GM21576 (cell line): Measurements from ENCODE around the gene PIK3R4.

Experiments
- ATAC-seq: cut with Tn5 transposase; IDR thresholded peaks from one replicate; pipeline ENCODE4 v1.9.1; 2021; ENCODE audit warnings: mild to moderate bottlenecking, moderate library complexity; ENCODE audit not compliant: unreplicated experiment

Gene PIK3R4

DNA sequence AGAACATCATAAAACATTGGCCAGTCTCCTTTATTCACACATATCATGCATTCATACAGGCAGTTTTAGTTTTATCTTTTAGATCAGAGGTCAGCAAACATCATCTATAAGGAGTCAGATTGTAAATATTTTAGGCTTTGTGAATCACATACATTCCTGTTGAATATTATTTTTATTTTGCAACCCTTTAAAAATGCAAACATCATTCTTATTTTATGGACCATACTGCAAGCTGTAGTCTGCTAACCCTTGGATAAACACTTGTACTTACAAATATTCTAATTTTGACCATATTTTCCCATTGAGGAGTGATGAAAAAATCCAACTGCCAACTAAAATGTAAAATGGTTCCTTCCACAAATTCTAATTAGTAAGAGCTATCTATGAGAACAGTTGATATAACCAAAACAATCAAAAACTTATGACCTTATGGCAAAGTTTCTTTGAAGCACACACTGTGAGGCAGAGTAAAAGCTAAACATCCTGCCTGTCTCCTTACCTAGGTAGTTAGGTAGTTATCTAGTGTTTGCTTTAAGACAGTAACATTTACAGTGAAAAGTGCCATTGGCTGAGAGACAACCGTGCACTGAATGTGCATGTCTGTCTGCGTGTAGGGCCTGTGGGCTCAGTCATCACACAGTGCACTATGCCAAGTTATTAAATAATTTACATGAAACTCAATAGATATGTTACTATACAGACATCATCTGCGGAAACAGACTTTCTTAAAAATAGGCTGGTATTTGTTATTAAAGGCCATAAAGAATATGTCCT lies 57.7 kb downstream of the PIK3R4 start:
- ATAC-seq = no peak

DNA sequence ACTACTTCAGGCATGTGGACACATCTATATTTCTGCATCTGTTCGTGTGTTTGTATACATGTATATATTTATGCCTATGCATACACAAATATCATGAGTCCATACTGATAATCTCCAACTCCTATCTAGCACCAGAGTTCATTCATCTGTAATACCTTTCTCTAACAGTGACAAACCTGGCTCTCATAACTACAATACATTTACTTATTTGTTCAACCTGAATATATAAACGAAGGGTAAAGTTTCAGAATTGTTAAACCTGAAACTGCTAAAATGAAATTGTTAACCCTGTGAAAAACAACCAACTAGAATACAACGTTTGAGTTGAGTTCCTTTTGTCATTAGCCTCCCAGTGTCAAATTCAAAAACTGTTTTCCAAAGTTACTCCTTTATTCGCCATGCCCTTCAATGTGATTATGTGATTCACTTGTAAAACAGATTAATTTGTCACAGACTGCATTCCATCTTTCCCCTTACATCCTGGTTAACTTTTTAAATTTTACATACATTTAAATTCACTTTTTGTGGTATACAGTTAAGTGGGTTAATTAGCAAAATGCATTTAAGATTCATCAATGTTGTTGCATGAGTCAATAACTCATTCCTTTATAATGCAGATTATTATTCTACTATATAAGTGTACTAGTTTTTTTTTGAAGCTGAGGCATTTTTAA lies 58.5 kb downstream of the PIK3R4 start:
- no peak for ATAC-seq

DNA sequence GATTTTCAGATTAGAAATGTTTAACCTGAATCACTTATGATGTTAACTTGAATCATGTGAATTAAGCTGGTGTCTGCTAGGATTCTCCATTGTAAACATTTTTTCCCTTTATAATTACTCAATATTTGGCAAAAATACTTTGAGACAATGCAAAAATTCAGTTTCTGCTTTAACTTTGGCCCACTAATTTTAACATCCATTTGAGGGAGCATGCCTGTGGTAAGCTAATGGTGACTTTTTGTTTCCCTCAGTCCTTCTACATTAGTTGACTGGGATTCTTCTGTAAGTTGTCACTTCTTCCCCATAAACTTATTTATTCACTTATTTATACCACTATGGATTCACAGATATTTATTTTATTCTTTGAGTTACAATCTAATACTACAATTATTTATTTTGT lies 59.3 kb downstream of the PIK3R4 start:
- ATAC-seq = no peak

DNA sequence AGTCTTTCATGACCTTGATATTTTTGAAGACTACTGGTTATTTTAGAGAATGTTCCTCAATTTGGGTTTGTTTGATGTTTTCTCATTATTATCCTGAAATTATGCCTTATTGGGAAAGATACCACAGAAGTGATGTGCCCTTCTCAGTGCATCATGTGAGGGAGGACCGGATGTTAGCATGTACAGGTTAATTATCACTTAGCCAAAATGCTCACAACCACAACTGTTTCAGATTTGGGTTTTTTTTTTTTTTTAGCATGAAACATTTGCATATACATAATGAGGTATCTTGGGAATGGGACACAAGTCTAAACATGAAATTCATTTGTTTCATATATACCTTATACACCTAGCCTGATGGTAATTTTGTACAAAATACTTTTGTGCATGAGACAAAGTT lies 59.8 kb downstream of the PIK3R4 start:
- no peak for ATAC-seq

DNA sequence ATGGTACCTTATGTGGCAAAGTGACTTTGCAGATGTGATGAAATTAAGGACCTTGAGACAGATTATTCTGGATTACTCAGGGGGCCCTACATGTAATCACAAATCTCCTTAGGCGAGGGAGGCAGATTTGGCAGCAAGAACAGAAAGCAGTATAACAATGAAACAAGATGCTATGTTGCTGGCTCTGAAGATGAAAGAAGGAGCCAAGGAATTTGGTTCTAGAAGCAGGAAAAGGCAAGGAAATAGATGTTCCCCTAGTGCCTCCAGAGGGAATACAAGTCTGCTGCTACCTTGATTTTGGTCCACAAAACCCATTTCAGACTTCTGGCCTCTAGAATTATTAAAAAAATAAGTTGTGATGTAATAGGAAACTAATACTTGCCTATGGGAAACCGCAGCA lies 64.5 kb downstream of the PIK3R4 start:
- ATAC-seq = no peak

DNA sequence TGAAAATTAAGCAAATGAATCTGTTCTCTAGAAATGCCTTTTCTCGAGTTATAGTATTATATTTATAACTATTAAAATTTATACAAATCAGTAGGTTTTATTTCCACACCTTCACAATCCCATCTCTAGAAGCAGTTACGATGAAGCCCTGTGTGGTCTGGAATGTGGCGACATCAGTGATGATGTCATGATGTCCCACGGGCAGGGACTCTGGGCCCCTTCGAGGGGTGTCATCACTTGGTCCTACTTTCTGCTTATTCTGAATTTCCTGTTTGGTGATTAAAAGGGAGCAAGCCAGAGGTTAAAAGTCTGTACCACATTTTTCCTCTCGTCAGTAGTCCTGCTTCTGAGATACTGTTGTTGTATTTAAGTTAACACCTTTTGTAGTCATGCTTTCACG lies 67.4 kb downstream of the PIK3R4 start:
- ATAC-seq = no peak

DNA sequence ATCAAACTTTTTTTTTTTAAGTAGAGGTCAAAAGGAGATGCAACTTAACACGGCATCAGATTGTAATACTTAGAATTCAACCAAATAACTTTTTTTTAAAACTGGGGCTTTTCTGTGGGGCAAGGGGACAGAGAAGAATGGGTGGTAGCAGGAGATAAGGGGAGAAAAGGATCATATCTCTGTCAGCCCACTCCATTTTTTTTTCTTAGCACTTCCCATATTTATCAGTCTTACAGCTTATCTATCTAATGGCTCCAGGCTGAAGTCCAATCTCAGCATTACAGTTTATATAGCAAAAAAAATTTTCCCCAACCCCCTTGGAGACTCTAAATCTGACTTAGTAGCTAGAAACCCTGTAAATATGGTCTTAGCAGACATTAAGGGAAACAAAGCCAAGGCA lies 69.3 kb downstream of the PIK3R4 start:
- no peak for ATAC-seq

DNA sequence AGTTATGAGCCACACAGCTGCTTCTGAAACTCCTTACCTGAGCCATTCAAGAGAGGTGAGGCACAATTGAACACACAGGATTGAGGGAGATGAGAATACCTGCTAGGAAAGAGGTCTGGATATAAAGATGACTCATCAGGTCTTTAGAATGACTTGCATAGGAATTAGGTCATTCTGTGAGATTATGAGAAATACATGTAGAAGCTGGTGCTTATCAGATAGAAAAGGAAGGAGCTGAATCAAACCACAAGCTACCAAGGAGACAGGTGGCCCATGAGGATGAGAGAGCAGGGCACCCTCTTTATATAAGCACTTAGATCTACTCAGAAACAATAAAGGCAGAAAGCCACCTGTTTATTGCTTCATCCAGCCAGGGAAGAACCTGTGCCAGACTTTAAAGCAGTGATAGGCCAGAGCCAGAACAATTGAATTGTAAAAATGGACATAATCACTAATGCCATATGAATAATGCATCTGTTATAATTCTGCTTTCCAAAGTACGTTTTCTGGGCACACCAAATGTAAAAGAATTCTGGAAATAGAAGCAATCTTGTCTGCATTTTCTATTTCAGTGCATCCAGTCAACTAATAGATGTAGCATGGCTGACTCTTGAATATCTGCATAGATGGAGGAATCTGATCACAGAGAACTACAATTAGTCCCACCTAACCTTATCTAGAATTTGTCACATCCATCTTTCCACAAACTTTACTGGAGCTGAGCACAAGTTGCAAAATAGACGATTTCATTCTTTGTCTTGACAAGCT lies 74.9 kb downstream of the PIK3R4 start:
- no peak for ATAC-seq

DNA sequence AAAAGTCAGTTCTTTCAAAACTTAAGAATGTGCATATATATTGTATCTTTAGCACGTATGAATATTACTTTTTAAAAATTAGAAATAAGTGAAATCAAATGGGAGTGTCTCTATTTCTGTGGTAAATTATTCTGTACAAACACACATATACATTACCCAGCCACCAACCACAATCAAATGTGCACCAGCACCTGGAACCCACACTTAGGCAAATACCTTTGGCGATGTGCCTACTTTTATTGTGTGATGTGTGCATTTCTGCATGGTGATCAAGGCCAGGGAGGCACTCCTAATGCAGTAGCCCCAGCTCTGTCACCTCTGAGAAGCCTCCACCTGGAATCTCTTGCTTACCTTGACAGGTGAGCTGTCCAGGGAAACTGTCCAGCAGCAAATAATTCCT lies 76.9 kb downstream of the PIK3R4 start:
- no peak for ATAC-seq

DNA sequence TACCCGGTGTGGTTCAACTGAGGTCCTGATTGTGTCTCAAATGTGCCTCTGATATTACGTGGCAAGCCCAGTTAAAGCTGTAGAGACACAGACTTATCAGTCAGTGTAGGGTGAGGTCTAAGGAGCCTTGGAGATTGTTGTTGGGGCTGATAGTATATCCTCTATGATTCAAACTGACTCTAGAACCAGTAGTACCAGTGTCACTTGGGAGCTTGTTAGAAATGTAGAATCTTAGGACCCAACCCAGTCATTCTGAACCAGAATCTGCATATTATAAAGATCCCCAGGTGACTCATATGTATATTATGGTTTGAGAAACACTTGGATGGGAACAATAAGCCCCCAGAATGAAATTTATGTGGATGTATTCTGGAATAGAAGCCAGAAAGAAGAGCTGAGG lies 83.5 kb downstream of the PIK3R4 start:
- no peak for ATAC-seq

DNA sequence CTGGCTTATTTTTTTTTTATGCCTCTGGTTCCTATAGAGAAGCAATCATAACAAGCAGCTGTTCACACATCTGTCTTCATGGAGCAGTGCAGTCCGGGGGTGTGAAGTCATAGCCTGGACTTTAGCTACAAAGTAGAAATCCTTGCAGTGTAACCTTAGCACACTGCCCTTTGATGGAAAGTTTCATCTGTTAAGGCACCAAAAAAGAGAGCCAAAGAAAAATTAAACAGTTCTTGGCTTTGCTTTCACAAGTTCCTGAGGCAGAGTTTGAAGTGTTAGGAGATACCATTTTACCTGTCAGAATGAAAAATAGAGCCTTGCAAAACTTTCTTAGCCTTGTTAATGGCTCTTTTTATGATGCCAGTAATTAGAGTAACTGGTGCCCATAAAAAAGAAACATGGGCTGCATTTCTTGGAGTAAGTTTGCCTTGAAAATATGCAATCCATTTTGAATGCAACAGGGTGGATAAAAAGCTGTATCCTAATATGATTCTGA lies 84.1 kb downstream of the PIK3R4 start:
- no peak for ATAC-seq

DNA sequence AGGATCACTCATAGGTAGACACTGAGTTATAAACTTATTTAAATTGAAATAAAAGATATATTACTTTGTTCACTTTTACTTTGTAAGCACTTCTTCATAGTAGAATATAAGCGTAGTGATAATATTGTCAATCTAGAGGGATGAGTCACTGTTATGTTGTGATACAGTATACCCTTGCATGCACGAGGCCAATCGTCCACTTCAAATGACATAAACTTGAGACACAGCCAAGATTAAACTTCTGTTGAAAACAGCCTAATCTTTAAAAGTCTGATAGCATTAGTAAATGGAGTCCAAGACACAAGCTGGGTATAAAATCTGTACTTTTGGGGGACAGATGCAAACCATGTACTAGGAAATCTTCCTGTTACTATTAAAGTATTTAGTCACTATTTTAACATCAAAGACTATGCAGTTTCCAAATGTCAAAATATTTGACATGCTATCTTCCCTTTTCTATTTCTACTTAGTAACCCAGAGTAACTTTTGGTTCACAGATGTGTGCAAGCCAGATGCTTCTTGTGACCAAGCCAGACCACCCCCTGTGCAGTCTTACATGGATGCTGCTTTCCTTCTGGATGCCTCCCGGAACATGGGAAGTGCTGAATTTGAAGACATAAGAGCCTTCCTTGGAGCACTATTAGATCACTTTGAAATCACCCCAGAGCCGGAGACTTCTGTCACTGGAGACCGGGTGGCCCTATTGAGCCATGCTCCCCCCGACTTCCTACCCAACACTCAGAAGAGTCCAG lies 85.3 kb downstream of the PIK3R4 start:
- no peak for ATAC-seq

DNA sequence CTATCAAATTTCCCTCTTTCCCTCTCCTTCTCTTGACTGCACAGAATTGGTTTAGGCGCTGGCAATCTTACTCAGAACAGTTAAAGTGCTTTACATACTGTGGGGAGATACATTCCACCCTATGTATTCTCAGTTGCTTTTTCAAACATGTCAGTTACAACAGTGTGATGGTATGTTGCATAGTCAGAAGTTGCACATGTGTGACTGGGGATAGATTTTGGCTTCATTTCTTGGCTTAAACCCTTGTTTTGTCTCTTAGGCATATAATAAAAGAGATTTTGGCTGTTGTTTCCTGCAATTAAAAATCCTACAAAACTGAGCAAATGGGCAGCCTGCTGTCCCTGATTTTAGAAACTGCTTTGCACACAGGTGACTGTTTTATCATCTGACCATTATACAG lies 86.7 kb downstream of the PIK3R4 start:
- no peak for ATAC-seq

DNA sequence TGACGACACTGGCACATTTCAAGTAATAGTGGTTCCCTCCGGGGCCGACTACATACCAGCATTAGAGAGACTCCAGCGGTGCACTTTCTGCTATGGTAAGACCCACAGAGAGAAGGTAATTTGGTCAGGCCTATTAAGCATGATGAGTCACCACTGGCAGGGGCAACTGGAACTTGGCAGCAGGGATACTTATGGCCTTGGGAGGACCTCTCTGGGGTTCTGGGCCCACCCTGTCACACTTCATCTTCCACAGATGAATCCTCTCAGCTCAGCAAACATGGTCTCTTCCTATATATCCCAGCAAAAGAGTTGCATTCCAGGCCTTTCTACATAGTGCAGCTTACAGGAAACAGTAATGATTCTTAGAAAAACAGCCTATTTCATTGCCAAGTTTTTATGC lies 88.0 kb downstream of the PIK3R4 start:
- no peak for ATAC-seq

DNA sequence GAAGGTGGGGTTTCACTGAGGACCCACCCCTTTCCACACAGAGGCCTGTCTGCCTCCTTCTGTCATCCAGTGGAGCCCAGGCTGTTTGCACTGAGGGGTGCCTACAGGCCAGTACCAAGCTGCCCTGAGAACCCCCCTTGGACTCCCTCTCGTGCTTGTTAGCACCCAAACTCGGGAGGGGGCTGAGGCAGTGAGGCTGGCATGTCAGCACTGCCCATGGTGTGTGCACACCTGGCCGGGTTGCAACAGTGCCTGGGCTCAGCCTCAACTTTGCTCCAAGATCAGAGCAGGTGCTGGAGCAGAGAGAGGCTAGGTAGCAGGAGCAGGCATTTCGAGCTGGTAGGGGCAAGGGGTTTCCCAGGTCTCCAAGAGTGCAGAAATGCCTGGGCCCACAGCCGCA lies 90.0 kb downstream of the PIK3R4 start:
- no peak for ATAC-seq

DNA sequence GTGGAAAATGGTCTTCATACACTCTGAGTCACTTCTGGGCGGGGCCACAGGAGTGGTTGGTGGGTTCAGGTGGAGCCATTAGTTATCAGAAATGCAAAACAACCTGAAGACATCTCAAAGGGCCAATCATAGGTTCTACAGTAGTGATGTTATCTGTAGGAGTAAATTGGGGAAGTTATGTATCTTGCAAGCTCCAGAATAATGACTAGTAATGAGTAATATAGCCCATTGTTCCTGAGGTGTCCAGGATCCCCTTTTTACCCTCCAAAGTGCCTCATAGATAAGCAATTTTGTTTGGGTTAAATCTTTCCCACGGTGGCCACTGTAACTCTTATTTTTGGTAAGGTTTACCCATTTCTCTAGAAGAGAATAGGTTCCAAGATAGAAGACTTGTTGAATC lies 91.7 kb downstream of the PIK3R4 start:
- ATAC-seq = no peak

DNA sequence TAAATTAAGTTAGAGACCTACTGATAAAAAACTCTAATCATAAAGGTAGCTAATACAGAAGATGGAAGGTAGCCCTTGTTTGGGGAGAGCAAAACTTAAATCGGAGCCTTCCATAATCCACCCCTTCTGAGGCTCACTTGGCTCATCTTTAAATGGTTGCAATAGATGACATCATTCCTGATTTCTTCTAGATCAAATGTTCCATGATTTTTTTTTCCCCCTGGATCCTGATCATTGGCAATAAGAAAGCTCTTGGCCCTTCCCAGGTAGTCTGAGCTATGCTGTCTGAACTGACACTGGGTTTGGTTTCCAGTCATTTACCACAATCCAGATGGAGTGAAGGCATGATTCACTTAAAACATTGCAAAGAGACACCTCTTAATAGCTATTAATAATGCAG lies 92.5 kb downstream of the PIK3R4 start:
- ATAC-seq = no peak

DNA sequence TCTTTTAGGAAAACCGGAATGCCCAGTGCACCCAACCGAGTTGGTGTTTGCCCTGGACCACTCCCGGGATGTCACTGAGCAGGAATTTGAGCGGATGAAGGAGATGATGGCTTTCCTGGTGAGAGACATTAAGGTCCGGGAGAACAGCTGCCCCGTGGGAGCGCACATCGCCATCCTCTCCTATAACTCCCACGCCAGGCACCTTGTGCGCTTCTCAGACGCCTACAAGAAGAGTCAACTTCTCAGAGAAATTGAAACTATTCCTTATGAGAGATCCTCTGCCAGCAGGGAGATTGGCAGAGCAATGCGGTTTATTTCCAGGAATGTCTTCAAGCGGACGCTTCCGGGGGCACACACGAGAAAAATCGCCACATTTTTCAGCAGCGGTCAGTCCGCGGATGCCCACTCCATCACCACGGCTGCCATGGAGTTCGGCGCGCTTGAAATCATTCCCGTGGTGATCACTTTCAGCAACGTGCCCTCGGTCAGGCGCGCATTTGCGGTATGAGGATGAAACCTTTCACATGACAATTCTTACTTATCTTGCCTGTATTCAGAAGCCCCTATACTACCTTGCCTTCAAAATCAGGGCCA lies 97.5 kb downstream of the PIK3R4 start:
- ATAC-seq = no peak

DNA sequence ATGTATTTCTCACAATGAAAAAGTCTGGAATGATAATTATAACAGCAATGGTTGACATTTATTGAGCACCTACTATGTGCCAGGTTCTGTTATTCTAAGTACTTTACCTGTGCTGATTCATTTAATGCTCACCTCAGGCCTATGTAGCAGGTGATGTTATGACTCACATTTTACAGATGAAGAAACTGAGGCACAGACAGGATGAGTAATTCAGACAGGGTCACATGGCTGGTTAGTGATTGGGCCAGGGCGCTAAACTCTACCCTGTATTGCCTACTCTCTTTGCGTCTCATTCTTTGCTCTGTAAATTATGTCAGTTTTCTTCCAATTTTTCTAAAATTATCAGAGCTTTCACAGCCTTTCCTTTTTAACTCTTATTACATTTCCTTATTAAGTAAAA lies 98.3 kb downstream of the PIK3R4 start:
- no peak for ATAC-seq

DNA sequence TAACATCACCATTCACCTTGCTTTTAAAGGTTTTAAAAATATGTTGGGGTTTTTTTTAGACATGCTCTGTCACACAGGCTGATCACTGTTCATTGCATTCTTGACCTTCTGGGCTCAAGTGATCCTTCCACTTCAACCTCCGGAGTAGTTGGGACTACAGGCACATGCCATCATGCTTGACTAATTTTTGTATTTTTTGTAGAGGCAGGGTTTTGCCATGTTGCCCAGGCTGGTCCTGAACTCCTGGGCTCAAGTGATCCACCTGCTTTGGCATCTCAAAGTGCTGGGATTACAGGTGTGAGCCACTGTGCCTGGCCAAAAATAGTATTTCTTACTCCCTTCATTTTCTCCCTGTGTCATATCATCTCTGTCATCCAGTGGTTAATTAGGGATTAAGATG lies 101.4 kb downstream of the PIK3R4 start:
- no peak for ATAC-seq
